Activated CD8-positive, alpha-beta memory T cell treated with anti-CD3 and anti-CD28 coated beads for 1 hour (primary cell): Measurements from ENCODE around the gene AGFG2.

Experiments used
- DNase-seq, 2 donors: peaks; one replicate each; pipeline ENCODE4 v3.0.0-alpha.2; 2020; ENCODE audit warnings: low read depth in 1 of 2; ENCODE audit errors: extremely low read depth in 1 of 2

AGFG2 gene

DNA sequence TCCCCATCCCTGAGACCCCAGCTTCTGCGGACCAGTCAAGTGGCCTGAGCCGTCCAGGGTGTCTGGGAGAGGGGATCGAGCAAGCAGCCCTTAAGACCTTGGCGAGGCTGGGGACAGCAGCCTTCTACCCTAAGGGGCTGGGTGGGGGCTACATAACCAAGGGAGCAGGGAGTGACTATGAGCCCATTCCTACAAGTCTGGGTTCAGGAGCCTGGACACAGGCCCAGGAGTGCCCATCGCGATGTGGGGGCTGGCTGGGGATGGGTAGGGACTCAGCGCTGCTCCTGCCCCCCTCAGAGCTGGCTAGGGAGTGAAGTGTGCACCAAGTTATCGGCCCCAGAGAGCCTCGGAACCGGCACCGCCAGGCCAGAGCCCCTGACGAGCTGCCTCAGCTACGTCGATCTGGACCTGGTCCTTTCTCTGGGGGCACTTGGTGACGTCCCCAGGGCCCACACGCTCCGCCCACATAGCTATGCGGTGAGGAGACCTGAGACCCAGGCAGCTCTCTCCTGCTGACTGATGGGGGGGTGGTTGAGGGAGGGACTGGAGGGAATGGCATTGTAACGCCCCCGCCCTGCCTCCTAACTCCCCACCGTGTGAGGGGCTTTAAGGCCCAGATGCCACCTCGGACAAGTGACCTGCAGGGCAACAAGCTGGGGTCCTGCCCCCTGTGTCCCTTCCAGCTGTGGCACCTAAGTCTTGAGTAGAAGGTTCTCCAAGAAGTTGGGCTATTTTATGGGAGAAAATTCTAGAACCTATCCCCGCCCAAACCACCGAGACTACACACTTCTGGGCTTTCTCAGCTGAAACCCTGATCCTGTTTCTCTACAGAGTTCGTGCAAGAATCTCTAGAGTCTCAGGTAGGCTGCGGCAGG lies 32.2 kb downstream of the AGFG2 start:
- DNase-seq = no peak

- no peak for DNase-seq
Measured at GRCh38 chr7:100571829-100572116, 32.8 kb downstream of the AGFG2 start.

DNA sequence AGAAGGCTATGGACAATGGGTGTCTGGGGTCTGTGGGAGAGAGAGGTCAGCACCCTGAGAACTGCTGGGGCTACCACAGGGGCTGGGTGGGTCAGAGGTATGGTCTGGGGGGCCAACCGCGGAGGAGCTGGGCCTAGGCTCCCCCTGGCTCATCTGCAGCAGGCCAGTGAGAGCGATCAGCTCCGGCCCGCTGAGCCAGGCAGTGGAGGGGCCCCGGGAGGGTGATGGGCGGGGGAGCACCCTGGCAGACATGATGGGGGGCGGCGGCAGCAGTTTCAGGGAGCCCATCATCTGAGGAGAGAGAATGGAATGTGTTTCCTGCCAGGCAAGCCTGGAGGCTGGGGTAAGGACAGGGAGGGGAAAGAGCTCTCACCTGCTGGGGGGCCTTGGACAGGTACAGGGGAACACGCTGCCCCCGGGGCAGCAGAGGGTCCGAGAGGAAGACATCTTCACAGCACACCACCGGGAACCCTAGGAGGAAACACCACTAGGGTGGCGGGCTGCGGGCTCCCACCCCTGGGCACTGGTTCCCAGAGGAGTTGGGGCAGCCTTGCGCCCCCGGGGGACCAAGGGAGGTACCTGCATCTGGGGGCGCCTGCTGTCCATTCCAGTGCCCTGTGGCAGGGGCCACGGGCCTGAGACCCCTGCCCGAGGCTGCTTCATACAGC lies 33.4 kb downstream of the AGFG2 start:
- no peak for DNase-seq

DNA sequence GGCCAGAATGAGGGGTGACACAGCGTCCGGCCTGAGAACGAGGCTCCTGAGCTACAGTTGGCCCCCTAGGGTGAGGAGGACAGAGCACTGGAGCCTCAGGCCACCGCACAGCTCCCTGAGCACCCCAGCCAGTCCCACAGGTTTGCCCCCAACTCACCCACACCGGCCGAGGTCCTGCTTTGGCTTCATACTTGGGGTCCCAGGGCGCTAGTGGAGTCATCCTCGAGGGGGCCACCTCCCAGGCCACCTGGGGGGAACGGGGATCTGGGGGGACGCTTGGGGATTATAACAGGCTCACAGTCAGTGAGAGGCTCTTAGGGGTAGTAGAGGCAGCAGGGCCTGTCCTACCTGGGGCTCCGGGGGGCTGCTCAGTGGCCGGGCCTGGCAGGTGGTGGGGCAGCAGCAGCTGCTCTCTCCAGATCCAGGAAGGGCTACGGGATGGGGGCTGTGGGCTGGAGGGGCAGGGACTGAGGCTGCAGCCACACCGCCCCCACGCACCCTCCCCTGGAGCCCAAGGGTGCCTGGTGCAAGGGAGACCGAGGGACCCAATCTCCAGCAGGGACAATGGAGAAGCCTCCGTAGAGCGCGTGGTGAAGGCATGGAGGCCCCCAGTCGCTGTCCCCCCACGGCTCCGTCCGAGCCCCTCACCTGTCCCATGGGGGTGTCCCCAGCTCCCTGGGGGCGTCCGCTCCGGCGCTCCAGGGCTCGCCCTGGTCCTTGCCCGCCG lies 34.1 kb downstream of the AGFG2 start:
- DNase-seq = no peak

DNA sequence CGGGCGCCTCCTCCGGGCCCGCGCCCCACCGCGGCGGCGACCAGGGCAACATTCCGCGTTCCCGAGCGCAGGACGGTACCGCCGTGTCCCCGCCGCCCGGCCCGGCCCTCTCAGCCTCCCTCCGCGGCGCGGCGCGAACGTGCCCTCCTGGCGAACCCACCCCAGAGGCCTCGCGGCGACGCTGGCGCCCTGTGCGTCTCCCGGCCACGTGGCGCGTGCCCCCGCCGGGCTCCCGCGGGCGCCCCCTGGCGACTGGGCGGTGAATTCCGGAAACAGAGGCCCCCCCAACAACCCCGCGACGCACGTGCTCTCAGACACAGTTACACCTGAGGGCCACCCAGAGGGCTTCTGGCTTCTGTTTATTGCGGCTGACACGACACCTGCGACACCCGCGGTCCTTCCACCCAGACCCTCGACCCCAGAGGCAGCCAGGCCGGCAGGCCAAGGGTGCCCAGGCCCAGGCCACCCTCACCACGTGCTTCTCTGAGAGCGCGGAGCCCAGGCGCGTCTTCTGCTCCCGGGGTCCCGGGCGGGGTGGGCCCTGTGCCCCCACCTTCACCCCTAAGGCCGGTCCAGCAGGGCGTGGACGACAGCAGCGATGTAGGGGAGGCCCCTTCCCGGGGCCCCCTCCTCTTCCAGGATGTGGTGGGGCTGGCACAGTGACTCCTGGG lies 34.8 kb downstream of the AGFG2 start, which contains the start of gene SAP25:
SAP25 (minus strand) TSS at position 210 of the 671 bp plus-strand sequence; CDS start at position 52, 158 bp downstream.
- no peak for DNase-seq

DNA sequence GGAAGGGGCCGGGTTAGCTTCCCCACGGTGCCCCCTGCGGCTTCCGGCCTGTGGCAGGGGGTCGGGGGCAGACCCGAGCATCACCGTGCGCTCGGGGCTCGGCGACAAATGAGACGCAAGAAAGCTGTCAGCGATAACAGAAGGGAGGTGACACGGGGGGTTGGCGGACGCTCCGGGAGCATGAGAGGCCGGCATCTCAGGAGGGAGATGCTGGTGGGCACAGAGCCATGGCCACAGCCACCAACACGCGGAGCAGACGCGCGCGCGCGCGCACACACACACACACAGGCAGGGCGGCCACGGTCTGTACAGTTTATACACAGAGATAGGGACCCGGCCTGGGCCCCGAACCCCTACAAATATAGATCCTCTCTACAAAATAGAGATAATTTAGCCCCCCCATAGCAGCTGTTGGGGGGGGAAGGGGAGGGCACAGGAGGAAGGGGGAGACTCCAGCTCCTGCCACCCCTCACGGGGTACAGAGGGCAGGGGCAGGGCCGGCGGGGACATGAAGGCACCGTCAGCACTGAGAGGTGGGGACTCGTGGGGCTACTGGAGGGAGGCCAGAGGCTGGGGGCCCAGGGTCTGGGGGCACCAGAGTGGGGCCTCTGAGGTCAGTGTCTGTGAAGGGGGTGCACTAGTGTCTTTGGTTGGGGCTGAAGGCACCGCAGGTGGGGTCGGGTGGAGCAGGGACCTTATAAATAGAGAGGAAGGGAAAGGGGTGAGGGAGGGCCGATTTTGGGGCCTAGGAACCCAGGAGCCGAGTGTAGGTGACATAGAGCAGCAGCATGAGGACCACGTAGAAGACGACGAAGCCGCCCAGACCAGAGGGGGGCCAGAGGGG lies 35.6 kb downstream of the AGFG2 start:
- DNase-seq = no peak

DNA sequence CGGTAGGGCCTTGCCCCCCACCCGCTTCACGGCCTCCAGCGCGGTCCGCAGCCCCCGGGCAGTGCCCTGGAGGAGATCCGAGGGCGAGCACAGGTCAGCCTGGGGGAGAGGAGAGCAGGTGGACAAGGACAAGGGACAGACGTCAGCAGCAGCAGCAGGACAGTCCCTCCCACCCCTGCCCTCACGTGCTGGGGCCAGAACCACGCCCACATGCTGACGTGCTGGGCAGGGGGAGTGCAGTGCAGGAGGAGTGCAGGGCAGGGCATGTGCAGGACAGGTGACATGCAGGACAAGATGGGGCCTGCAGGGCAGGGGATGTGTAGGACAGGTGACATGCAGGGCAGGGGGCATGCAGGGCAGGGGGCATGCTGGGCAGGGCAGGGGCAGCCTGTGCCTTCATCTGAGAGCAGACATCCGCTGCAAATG lies 36.2 kb downstream of the AGFG2 start:
- DNase-seq = no peak

GRCh38 chr7:100575746-100576383 lies 36.9 kb downstream of the AGFG2 start:
- DNase-seq = no peak

GRCh38 chr7:100576384-100576993 lies 37.5 kb downstream of the AGFG2 start:
- DNase-seq = no peak

DNA sequence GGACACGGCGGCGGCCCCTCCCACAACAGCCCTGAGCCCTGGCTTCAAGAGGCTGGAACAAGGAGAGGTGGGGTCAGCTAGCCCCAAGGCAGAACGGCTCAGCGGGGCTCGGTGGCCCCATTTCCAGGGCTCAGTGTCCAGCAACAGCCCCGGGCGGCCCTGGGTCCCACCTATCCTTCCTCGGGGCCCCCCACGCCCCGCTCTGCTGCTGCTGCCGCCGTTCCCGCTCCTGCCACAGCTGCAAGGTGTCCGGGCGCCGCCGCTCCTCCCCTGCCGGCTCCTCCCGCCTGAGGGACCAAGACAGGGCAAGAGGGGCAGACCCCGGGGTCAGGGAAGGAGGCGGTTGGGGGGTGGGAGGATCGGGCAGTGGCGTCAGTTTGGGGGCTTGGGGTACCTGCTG lies 38.1 kb downstream of the AGFG2 start:
- no peak for DNase-seq

DNA sequence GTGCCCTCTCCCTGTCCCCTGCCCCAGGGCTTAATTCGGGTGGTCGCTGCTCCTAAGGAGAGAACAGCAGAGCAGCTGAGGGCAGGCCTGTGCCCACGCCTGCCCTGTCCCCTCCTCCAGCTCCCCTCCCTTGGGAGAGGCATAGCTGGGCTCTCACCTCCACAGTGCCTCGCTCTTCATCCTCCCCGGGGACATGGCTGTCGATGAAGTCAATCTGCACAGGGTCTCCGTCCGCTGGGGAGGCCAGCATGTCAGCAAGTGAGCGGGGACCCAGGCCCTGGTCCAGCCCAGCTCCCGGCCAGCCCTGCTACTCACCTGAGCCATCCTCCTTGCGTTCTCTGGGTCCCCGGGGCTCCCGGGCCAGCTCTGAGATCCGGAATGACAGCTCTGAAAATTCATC lies 38.5 kb downstream of the AGFG2 start:
- no peak for DNase-seq

DNA sequence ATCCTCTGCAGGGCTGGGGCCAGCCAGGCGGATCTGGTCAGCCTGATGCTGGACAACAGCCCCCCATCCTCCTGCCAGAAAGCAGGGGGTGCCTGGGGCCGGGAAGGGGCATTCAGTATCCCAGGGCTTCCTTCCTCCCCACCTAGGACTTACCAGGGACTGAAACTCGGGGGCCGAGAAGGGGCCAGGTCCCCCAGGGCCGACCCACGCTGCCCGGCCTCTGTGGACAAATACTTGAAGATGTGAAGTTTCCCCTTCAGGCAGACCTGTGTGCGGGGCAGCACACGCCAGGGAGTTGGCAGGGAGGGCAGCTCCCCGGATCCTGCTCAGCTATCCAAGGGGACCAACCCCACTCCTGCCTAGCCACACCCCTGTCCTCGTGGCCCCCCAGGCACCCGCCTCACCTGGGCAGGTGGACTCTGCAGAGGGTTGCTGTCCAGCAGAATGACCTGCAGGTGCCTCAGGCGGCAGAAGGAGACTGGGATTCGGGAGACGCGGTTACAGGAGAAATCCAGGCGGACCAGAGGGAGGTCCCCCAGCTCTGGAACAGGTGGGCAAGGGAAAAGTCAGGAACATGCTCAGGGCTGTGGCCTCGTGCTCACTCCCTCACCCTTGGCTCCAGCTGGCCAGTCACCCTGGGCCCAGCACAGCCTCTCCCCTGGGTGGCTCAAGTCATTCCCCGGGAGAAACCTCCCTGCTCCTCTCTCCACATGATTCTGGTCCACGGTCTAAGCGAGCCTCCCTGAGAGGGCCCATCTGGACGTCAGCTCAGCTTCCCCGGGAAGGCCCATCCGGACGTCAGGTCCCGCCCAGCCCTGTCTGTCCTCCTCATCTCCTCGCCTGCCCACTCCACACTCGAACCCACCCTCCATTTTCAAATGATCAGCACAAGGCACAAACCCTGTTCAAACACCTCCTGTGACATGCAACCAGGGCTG lies 39.5 kb downstream of the AGFG2 start:
- no peak for DNase-seq

DNA sequence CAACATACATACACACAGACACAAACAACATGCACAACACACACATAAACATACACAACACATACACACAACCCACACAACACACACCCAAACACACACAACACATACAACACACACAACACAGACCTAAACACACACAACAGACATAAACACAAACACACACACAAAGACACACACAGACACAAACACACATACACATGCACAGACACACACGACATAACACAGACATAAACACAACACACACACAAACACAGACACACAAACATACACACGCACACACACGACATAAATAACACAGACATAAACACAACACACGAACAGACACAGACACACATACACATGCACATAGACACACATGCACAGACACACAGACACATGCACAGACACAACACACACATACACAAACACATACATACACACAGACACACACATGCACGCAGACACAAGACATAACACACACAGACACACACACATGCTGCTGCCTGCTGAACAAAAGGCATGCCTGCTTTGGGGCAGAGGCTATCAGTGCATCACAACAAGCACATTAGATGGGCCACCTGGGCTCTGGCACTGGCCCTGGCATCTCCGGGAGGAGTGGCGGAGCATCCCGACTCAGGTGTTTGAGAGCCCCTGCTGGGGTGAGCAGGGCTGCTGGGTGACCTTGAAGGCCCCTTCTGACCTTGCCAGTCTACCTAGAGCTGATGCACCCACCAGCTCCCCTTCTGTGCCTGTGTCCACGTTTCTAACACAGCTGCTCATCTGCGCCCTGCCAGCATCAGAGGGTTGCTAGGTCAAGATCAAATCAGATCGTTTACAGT lies 41.7 kb downstream of the AGFG2 start:
- DNase-seq = no peak

DNA sequence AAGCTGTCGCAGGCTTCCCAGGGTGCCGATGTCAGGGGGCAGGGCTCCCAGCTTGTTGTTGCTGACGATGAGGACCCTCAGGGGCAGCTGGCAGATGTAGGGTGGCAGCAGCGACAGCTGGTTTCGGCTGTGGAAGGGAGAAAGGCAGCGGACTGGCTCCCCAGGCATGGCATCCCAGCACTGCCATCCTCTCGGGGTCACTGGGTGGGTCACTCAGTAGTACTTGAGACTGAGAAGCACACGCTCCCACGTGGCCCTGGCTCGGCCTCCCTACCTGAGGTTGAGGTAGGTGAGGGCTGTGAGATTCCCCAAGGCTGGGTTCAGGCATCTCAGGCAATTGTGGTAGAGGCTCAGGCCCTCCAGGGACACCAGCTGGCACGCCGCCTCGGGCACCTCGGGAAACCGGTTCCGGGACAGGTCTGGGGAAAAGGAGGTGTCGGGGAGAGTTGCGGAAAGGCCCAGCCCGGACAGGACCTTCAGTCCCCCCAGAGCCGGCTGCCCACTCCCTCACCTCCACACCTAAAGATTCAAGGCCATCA lies 43.1 kb downstream of the AGFG2 start:
- no peak for DNase-seq

GRCh38 chr7:100582650-100583049 lies 43.6 kb downstream of the AGFG2 start:
- no peak for DNase-seq

DNA sequence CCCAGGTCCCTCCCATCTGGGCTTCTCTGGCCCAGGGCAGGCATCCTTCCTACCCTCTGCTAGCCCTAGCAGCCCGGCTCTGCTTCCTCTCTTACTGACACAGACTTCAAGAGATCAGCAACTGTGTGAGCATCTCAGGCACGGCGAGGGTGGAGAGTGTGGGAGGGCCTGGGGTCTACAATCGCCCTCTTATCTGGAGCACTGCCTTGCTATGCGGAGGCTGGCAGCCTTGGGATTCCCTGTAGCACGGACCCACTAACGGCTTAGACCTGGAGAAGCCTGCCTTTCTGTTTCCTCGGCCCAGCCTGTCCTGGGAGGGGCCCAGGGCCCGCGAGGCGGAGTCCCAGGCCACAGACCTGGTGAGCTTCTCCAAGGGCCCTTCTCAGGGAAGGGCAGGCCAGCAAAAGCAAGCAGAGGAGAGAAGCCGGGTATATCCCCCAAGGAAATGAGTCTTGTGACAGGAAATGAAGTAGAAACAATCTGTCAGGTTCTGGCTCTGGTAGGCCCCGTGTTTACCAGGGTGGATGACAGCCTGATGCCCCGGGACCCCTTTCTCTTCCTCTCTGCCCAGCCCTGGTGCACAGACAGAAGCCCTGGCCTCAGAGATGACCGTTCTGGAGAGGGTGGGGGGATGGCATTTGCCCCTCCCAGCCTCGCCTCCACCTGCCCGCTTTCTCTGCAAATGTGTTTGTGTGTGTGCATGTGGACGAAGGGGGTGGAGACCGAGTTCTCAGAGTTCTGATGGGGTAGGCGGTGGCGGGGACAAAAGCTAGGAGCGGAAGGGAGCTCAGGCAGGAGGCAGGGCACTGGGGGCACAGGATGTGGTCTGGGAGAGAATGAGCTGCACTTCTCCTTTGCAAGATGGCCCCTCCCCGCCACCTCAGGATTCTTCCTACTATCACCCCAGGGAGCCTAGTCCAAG lies 44.4 kb downstream of the AGFG2 start:
- DNase-seq = peak in 1 of 2 donors; percentile 33
